HG03103 (cell line): Measurements from ENCODE around the gene DCAF12.

Source experiments
- ATAC-seq: cut with Tn5 transposase; IDR thresholded peaks from one replicate; pipeline ENCODE4 v1.9.1; 2021; ENCODE audit warnings: low read depth; ENCODE audit not compliant: unreplicated experiment

The DCAF12 gene

GRCh38 chr9:34127035-34127948 is 794 bp upstream of the DCAF12 start:
- ATAC-seq, result no peak

DNA sequence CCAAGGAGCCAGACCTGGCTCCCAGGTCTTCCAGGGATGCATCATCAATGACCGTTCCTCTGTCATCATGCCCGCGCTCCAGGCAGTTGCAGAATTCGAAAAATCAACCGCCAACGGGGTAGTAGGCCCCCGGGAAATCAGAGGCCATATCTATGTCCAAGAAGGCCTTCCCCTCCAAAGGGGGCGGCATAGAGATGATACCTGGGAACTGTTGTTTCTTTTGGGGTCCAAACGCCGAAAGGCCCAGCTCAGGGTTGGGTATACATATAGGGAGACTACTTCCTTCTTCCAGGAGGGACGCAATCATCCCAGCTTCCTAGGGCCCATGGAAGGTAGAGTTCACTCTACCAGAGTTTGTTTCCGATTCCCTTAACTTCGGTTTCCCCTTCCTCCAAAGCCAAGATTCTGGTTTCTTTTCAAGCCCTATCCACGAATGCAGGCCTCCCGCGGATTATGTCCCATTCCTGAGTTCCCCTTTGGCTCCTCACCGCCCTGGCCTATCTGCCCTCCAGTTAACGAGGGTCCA is 754 bp downstream of the DCAF12 start:
- ATAC-seq, result no peak

DNA sequence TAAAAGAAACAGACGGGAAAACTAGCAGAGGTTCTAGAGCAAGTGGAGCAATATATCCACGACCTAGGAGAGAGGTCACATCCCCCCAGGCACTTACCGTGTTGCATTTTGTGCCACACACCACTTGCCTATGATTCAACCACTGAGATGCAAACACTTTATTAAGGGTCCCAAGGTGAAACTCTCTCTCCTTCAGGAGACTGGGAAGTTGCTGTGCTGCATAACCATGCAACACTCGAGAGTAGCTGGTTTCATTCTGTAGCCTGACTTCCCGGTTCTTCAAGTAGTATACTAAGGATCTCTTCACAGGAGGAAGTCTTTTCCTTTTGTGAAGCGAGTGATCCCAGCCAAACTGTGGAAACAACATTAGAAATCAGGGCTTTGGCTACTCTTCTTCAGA is 1.6 kb downstream of the DCAF12 start:
- ATAC-seq, result no peak

DNA sequence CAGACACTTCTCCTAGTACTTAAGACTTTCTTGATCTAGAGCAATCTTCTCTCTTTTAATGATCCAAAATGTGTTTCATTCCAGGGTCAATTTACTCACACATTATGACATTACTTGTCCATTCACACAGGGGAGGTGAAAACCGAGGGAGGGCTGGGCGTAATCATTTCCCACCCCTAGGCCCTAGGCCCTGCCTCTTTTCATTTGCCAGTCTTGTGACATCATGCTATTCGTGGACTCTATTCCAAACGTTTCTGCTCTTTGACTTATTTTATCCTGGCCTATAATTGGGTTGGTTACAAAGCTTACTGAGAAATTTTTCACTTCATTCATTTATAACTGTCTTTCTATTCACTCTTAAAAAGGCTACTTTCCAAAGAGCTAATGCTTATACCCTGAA is 2.4 kb downstream of the DCAF12 start:
- no peak for ATAC-seq

GRCh38 chr9:34123682-34124081 is 2.8 kb downstream of the DCAF12 start:
- no peak for ATAC-seq

DNA sequence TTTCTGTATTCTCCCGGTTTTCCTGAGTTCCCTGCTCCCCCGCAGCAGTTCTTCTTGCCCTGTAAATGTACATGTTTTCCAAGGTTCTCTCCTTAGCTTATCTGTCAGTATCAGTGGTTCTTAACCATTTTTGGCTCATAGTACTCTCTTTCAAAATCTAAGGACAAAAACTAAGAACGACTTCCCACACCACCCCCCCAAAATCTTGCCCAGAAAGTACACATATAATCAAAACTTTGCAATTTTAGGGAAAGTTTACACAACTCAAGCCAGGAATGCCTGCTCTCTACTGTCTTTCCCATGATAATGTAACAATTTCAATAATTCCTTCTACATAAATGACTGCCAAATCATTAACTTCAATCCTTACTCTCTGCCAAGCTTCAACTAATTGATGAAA is 4.5 kb downstream of the DCAF12 start:
- no peak for ATAC-seq

DNA sequence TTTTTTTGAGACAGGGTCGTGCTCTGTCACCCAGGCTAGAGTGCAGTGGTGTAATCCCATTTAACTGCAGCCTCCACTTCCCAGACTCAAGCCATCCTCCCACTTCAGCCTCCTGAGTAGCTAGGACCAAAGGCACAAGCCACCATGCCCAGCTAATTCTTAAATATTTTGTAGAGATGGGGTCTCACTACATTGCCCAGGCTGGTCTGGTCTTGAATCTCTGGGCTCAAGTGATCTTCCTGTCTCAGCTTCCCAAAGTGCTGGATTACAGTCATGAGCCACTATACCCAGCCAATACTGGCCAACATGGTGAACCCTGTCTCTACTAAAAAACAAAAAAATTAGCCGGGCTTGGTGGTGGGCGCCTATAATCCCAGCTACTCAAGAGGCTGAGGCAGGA is 6.8 kb downstream of the DCAF12 start:
- ATAC-seq, result no peak

DNA sequence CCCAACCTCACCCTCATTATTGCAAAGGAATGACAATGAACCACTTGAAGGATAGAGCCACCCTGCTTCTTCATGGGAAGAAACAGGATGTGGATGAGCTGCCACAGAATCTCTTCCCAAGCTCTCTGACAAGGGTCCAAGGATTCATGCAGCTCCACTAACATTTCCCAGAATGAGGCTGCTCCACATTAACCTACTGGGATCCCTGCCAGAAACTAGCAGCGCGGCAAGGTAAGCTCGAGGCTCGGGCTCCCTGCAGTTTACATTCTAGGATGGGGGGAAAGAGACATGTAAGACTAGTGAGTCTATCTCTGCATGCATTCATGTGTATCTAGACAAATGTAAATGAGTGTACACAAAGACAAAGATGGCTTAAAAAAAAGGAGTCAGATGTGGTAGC is 12.1 kb downstream of the DCAF12 start:
- no peak for ATAC-seq

DNA sequence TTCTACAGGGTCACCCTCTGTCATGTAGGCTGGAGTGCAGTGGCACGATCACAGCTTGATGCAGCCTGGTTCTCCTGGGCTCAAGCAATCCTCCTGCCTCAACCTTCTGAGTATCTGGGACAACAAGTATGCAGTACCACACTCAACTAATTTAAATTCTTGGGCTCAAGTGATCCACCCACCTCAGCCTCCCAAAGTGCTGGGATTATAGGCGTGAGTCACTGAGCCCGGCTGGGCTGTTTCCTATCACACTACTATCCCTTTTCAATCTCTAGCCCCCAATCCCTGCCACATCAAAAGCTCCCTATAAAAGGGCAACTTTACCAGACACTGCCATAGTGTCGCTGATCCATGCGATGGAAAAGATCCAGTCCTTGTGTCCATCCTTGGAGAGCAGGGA is 20.4 kb downstream of the DCAF12 start:
- ATAC-seq, result no peak

DNA sequence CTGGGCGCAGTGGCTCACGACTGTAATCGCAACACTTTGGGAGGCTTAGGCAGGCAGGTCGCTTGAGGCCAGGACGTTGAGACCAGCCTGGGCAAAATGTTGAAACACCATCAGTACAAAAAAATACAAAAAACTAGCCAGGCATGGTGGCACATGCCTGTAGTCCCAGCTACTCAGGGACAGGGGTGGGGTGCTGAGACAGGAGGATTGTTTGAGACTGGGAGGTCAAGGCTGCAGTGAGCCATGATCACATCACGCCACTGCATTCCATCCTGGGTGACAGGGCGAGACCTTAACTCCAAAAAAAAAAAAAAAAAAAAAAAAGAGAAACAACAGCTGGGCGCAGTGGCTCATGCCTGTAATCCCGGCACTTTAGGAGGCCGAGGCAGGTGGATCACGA is 23.7 kb downstream of the DCAF12 start:
- ATAC-seq, result no peak

DNA sequence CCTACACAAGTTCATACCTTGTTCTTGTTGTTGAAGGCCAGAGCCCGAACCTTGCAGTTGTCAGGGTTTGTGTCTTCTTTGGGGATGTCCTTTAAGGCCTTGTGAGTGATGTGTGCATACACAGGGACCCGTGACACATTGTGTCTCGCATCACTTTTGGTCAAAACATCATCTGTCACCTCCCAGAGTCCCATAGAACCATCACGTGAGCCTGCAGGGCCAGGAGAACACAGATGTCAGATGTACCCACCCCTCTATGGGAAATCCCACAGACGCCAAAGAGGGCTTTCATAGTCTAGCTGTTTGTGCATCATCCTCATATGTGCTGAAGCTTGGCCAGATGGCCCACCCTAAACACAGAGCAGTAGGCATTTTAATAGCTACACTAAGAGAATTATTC is 28.2 kb downstream of the DCAF12 start:
- peak; percentile 46 for ATAC-seq

- ATAC-seq, result peak; percentile 54
Observed at GRCh38 chr9:34097865-34098264, 28.6 kb downstream of the DCAF12 start.

GRCh38 chr9:34096751-34097150 is 29.7 kb downstream of the DCAF12 start:
- ATAC-seq, result no peak

GRCh38 chr9:34093578-34093977 is 32.9 kb downstream of the DCAF12 start:
- no peak for ATAC-seq

DNA sequence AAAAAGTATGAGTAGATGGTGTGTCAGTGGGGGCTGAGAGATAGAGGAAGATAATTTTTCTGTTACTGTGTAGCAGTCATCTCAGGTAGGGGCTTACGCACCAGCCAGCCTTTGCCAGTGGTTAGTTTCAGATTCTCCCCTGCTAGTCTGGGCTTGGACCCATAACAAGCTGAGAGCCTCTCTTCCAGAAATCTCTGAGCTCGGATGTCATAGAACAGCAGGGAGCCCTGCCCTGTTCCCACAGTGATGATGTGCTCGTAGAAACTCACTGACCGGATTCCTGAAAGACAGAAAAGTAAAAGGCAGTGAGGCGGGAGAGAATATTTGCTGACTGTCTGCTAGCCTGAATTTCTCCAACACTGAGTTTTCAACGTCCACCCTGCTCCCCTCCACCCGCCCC is 37.2 kb downstream of the DCAF12 start:
- ATAC-seq, result no peak

- no peak for ATAC-seq
Observed at GRCh38 chr9:34087370-34087769, 39.1 kb downstream of the DCAF12 start.

GRCh38 chr9:34086864-34087263 is 39.6 kb downstream of the DCAF12 start:
- ATAC-seq, result no peak

- ATAC-seq, result no peak
Observed at GRCh38 chr9:34085581-34086500, 40.7 kb downstream of the DCAF12 start.

DNA sequence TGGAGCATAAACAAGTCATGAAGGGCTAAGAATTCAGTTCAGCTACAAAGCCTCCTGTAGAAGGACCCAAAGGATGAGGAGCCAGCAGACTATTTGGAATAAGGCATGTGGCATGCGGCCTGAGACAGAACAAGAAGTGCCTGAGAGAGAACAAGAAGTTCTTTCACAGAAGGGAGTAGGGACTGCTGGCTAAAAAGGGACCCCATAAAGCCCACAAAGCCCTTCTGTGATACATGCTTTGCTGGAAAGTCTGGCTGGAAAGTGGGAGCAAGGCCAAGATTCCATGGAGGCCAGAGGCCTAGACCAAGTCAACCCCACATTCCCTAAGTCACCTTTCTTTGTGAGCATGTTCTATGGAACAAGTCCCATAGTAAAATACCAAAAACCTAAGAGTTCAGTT is 41.9 kb downstream of the DCAF12 start:
- no peak for ATAC-seq

GRCh38 chr9:34079181-34079580 is 47.3 kb downstream of the DCAF12 start:
- ATAC-seq, result no peak

GRCh38 chr9:34072868-34073590 is 53.5 kb downstream of the DCAF12 start:
- no peak for ATAC-seq
